ENCODE results near the gene SCUBE1. TPM values are rescaled to one million over a fixed set of nuclear protein-coding genes. Genes with fewer than 3 reads are reported as not detected.

The SCUBE1 gene
- total and polyA plus RNA-seq, 4 donors = 1.6 to 7.9 (median 5.0) TPM

GRCh38 chr22:43213051-43213450 lies 130.1 kb downstream of the SCUBE1 start:
- Histone ChIP-seq H3K9ac (ENCODE audit: insufficient read depth in 1 of 2, low read length in 2 of 2) (no peak overlapping the region), H3K4me3 (no peak overlapping the region), H3K4me1 (ENCODE audit: control insufficient read depth in 5 of 5, insufficient read depth in 5 of 5, low read length in 5 of 5) (peaks cover 0 to 8% (median 0%) of the 10 kb centered on the region in 5 donors), H3K36me3 (ENCODE audit: control insufficient read depth in 4 of 4, insufficient read depth in 4 of 4, low read length in 4 of 4) (no peaks in the 10 kb centered on the region), H3K27me3 (ENCODE audit: control insufficient read depth in 3 of 3, insufficient read depth in 3 of 3, low read length in 2 of 3) (no peaks in the 10 kb centered on the region), H3K27ac (ENCODE audit: low read depth in 1 of 2, low read length in 1 of 2) (no peak overlapping the region), H3K9me3 (ENCODE audit: control insufficient read depth in 4 of 4, insufficient read depth in 3 of 4, low read length in 3 of 4) (no peaks in the 10 kb centered on the region)
- TF ChIP-seq CTCF (IDR thresholded peaks at IDR 0.05; ENCODE audit: control extremely low read depth, extremely low read depth) = no peak
- 49 to 73% methylated on average over 8 of the region's 8 CpGs for WGBS, 2 donors
- ATAC-seq (ENCODE audit: insufficient read depth, low FRiP score) (no peak), DNase-seq (peak; percentile 55 to 68 (median 67))

GRCh38 chr22:43212434-43212952 lies 130.7 kb downstream of the SCUBE1 start:
- WGBS, 2 donors = 91 to 97% methylated on average over 22 to 23 of the region's 23 CpGs
- DNase-seq (no peak), ATAC-seq (ENCODE audit: insufficient read depth, low FRiP score) (no peak)
- Histone ChIP-seq H3K27ac (ENCODE audit: low read depth in 1 of 2, low read length in 1 of 2) (no peak overlapping the region), H3K36me3 (ENCODE audit: control insufficient read depth in 4 of 4, insufficient read depth in 4 of 4, low read length in 4 of 4) (no peaks in the 10 kb centered on the region), H3K27me3 (ENCODE audit: control insufficient read depth in 3 of 3, insufficient read depth in 3 of 3, low read length in 2 of 3) (no peaks in the 10 kb centered on the region), H3K4me1 (ENCODE audit: control insufficient read depth in 5 of 5, insufficient read depth in 5 of 5, low read length in 5 of 5) (peaks cover 0 to 8% (median 0%) of the 10 kb centered on the region in 5 donors), H3K9me3 (ENCODE audit: control insufficient read depth in 4 of 4, insufficient read depth in 3 of 4, low read length in 3 of 4) (no peaks in the 10 kb centered on the region), H3K9ac (ENCODE audit: insufficient read depth in 1 of 2, low read length in 2 of 2) (no peak overlapping the region), H3K4me3 (no peak overlapping the region)
- TF ChIP-seq CTCF (IDR thresholded peaks at IDR 0.05; ENCODE audit: control extremely low read depth, extremely low read depth) = no peak

- WGBS, 2 donors = 91 to 93% methylated on average over 13 of the region's 13 CpGs
- DNase-seq (no peak), ATAC-seq (ENCODE audit: insufficient read depth, low FRiP score) (no peak)
- H3K27ac ChIP-seq (ENCODE audit: low read depth in 1 of 2, low read length in 1 of 2) = no peak overlapping the region
- TF ChIP-seq CTCF (IDR thresholded peaks at IDR 0.05; ENCODE audit: control extremely low read depth, extremely low read depth) = no peak
- H3K27me3 ChIP-seq (ENCODE audit: control insufficient read depth in 3 of 3, insufficient read depth in 3 of 3, low read length in 2 of 3) = no peaks in the 10 kb centered on the region
- peaks cover 0 to 8% (median 0%) of the 10 kb centered on the region in 5 donors for H3K4me1 ChIP-seq (ENCODE audit: control insufficient read depth in 5 of 5, insufficient read depth in 5 of 5, low read length in 5 of 5)
- no peak overlapping the region for H3K9ac ChIP-seq (ENCODE audit: insufficient read depth in 1 of 2, low read length in 2 of 2)
- H3K4me3 ChIP-seq = no peak overlapping the region
- no peaks in the 10 kb centered on the region for H3K36me3 ChIP-seq (ENCODE audit: control insufficient read depth in 4 of 4, insufficient read depth in 4 of 4, low read length in 4 of 4)
- H3K9me3 ChIP-seq (ENCODE audit: control insufficient read depth in 4 of 4, insufficient read depth in 3 of 4, low read length in 3 of 4) = no peaks in the 10 kb centered on the region
These were observed 131.2 kb downstream of the SCUBE1 start for GRCh38 chr22:43211941-43212433.
